ENCODE data around the gene WFIKKN1.

Gene WFIKKN1

DNA sequence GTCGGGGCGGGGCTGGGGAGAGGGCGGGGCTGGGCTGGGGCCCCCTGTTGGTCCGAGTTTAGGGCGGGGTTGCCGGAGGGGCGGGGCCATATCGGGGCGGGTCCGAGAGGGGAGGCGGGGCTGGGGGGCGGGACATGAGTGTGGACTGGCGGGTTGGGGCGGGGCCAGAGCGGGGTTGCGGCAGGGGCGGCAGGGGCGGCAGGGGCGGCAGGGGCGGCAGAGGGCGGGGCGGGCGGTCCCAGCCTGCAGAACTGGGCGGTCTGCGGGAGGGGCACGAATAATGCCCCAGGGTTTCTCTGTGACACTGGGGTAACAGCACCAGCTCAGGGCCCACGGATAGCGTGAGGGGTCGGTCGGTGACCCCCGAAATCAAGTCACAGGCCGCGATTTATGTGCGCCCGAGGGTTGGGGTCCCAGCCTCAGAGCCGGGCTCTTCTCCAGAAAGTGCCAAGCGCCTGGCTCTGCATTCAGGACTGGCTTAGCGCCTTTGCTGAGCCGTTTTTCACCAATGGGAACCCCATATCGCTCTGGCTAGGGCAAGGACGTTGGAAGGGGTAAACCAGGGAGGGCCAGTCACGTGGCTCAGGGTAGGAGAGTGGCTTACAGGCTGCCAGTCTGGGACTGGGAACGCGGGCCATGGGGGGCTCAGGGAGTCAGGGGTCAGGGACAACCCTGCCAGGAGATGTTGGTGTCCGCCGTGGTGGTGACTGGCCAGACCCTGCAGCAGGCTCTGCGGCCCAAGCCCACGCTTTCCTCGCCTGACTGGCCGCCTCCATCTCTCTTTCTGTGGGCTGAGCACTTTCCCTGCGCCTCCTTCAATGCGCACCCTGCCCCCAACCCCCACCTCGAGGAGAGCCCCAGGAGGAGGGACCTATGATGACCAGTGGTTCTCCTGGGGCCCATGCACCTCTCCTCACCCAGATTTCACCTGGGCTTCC, 6.6 kb downstream of the WFIKKN1 start:
- DNase-seq, result peak; percentile 92

DNA sequence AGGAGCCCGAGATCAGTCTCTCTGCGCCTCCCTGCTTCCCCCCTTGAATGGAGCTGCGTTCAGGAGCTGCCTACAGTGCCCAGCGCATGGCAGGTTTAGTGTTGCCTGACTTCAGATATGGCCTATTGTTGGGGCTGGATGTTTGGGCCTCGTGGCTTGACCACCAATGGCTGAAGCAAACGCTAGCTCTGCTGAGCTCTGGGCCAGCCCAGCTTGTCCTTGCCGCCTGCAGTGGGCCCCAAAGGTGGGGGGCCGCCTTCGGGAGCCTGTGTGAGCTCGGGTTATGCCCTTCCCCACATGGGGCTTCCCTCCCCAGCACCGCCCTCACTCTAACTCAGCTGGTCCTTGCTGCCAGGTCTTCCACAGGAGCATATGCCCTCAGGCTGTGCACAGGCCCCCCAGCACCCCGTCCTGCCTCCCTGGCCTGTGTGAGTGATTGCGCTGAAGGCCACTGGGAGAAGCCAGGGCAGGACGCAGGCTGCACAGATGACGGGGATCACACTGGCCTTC, 7.3 kb downstream of the WFIKKN1 start:
- DNase-seq, result no peak

DNA sequence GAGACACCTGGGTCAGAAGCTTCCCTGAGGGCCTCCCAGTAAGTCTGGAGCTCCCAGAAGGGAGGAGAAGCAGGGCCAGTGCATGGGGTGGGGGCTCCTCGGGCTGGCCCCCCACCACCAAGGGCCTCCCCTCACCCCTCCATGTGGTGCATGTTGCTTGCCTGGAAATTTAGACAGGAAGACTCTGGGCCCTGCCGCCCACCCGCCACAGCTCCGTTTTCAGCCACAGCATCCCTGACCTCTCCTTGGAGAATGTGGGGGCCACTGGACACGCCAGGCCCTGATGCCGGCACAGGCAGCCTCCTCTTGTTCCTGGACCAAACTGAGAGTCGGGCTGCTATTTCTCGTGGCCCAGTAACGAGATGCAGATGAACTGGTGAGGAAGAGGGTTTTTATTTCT, 8.1 kb downstream of the WFIKKN1 start:
- no peak for DNase-seq

DNA sequence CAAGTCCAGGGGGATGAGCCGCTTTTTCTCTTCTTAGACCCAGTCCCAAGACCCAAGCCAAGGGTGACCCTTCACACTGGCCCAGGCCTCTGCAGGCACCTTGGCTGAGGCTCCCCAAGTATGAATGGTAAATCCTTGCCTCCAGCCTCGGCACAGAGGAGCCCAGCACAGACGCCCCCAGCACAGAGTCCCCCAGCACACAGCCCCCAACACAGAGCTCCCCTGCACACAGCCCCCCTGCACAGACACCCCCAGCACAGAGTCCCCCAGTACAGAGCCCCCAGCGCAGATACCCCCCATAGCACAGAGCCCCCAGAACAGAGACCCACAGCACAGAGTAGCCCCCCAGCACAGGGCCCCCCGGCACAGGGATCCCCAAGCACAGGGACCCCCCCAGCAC, 9.8 kb downstream of the WFIKKN1 start:
- no peak for DNase-seq

DNA sequence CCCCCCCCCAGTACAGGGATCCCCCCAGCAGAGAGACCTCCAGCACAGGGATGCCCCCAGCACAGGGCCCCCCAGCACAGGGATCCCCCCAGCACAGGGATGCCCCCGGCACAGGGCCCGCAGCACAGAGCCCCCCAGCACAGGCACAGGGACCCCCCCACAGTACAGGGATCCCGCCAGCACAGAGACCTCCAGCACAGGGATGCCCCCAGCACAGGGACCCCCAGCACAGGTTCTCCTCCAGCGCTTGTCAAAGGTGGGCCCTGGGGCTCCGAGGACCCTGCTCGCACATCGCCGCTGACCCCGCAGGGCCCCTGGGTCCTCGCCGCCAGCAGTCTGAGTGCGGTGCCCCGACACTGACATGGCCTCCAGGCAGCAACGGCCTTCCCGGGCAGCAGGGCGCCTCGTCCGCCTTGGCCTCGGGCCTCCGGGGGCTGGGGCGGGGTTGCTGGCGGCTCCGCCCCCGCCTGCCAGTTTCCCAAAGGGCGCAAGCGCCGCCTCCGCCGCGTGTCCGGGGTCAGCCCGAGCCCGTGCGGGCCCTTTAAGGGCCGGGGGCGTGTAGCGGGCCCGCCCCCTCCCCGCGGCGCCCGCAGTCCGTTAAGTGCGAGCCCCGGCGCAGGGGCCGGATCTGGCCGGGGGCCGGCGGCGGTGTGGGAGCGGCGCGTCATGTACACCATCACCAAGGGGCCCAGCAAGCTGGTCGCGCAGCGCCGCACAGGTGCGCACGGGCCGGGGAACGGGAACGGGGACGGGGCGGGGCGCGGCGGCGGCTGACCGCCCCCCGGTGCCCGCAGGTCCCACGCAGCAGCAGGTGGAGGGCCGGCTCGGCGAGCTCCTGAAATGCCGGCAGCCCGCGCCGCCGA, 10.8 kb downstream of the WFIKKN1 start, which contains the start of gene MCRIP2:
MCRIP2 (plus strand) TSS at position 503 of the 863 bp plus-strand sequence; CDS start at position 667, 164 bp downstream.
- DNase-seq, result peak; percentile 48

DNA sequence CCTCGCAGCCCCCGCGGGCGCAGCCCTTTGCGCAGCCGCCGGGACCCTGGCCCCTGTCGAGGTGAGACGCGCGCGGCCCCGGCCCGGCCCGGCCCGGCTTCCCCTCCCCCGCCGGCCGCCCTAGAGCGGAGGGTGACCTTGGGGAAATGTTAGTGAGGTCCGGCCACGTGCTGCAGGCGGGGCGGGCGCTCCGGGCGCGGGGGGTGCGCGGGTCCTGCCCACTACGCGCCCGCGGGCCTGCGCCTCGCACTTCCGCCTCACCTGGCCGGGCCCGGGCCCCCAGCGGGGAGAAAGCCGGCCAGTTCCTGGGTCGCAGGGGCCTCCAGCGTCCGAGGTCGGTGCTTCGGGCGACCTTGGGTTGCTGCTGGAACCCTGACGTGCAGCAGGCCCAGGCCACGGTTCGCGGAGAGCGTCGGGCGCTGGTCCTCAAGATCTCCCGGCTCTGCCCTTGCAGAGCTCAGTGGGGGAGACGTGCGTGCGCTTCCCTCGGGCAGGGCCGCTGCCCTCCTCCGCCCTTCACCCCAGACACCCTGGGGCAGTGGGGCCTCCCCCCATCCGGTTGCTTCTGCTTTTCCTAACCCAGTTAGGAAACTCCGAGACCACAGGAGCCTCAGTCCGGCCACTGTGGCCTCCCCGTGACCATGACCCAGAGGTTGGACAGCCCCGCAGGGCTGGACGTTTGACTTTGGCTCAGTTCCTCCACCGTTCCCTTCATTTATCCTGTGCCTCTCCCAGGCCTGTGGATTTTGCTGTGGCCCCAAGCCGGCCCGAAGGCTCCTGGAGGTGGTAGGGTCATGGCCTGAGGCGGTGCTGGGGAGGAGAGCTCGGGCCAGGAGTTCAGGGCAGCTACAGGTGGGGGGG, 11.6 kb downstream of the WFIKKN1 start:
- DNase-seq, result no peak

DNA sequence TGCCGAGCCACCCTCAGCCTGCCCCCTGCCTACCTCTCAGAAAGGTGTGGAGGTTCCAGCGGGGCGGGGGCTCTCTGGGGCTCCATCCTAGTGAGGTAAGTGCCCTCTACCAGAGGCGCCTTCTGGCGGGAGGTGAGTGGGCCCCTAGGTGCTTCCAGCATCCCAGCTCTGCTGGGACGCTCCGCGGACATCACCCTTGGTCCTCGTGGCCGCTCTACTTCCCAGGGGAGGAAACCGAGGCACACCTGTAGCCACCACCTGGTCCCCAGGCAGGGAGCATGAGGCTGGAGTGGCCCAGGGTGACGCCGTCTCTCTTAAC, 12.2 kb downstream of the WFIKKN1 start:
- DNase-seq, result no peak

DNA sequence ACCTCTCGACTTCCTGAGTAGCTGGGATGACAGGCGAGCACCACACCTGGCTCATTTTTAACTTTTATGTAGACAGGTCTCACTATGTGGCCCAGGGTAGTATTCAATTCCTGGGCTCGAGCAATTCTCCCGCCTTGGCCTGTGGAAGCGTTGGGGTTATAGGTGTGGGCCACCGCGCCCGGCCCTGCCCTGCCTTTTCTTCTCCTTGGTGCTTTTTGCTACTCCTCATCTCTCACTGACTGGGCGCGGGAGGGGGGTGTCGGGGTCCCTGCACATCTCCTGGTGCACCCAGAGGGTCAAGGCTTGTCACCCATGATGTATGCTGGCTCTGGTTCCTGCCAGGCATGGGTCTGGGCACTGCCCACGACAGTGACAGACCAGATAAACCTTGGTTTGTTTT, 13.8 kb downstream of the WFIKKN1 start:
- no peak for DNase-seq

DNA sequence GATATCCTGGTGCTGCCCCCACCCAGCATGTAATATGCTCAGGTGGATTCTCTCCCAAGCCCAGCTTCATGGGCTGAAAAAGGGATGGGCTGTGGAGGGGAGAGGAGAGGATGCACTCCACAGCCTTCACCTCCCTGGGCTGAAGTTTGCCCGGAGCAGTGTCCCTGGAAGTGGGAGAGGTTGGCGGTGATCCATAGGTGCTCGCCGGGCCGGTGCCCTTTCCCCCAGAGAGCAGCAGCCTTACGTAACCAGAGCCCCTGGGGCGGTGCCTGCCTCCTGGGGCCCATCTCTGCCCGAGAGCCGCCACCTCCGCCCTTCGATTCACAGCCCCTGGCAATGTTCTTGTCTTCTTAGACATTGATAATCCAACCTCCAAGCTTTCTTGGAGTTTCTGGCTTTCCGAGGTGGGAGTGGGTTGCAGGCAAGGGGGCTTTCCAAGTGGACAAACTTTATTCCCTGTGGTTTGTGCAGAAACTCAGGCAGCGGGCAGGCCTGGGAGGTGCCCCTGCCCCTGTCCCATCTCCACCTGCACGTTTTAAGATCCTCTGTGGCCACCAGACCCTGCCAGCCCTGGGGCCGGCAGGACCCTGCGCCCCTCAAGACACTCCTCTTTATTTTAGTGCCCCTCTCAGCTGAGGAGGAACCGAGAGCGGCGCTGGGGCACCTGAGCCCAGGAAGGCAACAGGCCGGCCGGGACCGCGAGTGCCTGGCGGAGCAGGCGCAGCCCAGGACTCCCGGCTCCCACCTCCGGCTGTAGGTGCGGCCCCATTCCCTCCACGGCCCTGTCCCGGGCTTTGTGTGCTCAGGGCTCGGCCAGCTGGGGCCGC, 15.3 kb downstream of the WFIKKN1 start:
- DNase-seq, result no peak

DNA sequence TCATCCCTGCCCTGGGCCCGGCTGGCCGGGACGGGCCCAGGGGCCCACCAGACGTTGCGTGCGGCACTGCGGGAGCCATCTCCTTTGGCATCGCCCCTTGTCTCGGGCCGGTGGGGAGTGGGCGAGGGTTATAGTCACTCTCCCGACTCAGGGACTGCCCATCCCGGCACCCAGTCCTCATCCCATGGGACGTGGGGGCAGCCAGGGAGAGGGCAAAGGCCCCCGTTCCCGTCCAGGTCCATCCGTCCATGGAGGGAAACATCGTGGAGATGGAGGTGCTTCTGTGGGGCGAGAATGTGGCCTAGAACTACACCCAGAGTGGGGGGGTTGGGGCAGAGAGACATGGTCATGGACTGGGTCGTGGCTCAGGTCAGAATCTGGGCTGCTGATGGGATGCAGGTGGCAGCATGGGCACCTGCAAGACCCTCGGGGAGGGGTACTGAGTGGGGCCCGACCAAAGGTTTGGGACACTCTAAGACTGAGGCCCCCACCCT, 15.9 kb downstream of the WFIKKN1 start:
- no peak for DNase-seq

DNA sequence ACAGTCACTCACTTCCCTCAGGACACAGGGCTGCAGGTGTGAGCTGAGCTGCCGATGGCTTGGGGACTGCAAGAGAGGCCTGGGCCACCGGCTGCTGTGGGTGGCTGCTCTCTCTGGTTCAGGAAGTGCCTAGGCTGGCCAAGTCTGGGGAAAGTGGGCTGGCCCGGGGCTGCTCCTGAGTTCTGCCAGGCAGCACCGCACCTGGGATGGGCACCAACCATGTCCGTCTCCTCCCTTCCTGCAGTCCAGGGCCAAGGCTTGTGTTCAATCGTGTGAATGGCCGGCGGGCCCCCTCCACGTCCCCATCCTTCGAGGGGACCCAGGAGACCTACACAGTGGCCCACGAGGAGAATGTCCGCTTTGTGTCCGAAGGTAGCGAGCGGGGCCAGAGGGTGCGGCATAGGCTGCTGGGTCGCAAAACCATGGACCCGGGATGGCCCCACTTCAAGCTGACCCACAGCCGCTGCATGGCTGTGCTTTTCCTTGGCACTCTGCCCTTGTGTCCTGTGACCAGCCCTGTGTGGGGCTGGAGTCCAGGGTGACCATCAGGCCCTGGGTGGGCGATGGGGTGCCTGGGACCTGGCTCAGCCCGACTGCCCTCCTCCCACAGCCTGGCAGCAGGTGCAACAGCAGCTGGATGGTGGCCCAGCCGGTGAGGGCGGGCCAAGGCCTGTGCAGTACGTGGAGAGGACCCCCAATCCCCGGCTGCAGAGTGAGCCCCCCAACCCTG, 16.6 kb downstream of the WFIKKN1 start:
- DNase-seq, result no peak

DNA sequence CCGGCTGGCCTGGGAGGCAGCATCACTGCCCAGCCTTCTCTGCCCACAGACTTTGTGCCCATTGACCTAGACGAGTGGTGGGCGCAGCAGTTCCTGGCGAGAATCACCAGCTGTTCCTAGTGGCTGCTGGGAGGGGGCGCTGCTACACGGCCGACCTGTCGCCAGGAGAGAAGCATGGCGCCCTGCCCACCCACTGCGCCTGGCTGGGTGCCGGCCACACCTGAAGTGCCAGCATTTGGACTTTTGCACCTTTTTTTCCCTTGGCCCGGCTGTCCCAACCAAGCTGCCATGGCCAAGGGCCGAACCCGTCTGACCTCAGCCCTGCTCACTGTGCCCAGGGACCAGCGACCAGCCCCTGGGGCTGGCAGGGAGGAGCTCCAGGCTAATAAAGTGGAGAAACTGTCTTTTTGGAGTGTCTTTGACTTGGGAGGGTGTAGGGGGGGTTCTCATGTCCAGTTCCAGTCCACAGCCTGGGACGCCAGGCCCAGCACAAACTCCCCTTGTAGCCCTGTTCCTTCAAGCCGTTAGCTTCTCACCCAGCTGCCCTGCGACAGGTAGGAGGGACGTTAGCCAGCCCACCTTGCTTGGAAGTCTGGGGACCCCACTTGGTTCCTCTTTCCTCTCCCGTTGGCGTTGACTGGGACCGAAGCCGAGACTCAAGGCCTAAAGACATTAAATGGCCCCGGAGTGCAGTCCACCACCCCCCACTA, 17.4 kb downstream of the WFIKKN1 start:
- no peak for DNase-seq

DNA sequence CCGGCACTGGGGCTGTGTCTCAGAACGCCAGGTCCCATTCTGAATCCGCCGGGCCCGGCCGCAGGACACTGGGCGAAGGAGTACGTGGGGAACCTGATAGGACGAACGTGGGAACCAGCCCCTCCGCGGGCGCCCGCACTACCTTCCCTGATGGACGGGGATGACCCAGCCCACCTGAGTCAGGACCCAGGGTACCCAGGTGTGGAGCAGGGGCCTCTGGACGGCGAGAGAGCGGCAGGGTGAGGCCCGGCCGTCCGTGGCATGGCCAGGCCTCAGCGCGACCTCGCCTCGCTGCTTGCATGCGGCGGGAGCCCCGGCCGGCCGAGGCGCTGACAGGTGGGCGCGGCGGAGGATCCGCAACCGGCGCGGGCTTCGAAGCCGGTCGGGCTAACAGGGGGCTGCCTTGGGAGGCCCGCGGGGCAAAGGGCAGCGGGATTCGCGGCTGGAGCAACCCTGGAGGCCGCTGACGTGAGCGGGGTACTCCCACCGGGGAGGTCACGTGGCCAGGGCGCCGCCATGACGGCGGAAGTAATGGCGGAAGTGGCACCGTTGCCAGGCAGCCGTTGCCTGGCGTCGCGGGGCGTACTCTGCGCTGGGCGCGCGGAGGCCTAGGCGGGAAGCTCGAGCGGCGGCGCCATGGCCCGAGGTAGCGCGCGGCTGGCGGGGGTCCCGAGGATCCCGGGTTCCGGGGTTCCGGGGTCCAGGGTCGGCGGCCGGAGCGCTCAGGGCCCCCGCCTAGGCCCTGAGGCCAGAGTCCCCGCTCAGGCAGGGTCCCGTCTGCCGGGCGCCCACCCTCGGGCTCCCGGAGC, 18.2 kb downstream of the WFIKKN1 start, which contains the start of gene WDR90:
WDR90 (plus strand) TSS at position 585 of the 809 bp plus-strand sequence; CDS start at position 637, 52 bp downstream.
- peak; percentile 90 for DNase-seq

DNA sequence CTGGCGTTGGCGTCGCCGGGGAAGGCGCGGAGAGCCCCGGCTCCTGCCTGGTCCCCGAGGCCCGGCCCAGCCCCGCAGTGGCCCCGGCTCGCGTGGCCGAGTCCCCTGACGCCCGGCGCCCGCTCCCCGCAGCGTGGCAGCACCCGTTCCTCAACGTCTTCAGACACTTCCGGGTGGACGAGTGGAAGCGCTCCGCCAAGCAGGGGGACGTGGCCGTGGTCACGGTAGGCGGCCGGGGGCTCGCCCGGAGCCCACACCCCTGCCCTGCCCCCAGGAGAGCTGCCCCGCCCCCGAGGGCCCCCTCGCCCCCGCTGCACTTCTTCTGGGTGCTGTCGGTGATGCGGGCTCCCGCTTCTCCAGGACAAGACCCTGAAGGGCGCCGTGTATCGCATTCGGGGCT, 18.8 kb downstream of the WFIKKN1 start:
- DNase-seq, result no peak

DNA sequence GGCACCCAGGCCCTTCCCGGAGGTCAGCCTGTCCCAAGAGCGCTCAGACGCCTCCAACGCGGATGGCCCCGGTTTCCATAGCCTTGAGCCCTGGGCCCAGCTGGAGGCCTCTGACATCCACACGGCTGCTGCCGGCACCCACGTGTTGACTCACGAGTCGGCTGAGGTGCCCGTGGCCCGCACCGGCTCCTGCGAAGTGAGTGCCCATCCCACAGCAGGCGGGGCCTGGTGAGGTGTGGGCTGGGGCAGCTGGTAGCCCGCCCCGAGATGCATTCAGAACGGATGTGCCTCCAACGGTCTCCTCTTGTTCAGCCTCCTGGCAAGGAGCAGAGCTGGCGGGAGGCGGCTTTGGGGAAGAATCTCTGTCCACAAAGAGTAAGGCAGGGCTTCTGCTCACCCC, 21.1 kb downstream of the WFIKKN1 start:
- no peak for DNase-seq

DNA sequence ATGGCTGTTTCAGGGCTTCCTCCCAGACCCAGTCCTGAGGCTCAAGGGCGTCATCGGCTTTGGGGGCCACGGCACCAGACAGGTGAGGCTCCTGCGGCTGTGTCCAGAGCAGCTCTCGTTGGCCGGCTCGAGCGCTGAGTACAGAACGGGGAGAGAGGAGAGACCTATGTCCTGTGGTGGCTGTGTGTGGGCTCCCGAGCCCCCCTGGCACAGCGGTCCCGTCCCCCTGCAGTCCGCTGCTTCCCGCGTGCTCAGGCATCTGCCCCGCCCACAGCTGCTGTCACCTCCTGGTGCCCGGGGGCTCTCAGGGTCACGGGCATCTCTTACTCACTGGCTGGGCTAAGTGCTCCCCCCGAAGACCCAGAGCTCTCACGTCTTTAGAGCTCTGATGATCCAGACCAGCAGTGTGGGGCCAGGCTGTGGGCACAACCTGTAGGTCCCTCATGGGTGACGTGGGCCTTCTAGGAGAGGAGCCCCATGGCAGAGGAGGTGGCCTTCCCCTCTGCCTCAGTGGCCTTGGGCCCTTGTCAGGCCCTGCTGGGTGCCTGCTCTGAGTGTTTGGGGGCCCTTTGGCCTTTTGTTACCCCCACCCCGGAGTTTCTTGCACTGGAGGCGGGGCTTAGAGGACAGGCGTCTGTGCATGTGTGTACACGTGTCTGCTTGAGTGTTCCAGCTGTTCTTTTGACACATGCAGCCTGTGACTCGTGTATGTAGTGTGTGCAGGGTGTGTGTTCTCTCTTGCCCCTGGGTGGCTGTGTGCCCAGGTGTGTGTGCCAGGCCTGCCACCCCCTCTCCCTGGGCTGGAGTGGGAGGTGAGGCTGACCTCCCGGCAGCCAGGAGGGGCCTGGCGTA, 21.9 kb downstream of the WFIKKN1 start:
- no peak for DNase-seq

DNA sequence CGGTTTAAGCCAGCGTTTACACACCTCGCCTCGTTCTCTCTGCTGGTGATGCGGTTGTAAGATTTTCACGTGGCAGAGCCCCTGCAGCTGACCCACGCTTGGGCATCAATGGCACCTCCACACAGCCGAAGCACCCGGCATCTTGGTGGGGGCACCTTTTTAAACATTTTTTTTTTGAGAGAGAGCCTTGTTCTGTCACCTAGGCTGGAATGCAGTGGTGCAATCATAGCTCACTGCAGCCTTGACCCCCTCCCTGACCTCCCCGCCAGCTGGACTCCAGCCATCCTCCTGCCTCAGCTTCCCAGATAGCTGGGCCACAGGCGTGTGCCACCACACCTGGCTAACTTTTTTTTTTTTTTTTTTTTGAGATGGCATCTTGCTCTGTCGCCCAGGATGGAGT, 23.2 kb downstream of the WFIKKN1 start:
- no peak for DNase-seq

DNA sequence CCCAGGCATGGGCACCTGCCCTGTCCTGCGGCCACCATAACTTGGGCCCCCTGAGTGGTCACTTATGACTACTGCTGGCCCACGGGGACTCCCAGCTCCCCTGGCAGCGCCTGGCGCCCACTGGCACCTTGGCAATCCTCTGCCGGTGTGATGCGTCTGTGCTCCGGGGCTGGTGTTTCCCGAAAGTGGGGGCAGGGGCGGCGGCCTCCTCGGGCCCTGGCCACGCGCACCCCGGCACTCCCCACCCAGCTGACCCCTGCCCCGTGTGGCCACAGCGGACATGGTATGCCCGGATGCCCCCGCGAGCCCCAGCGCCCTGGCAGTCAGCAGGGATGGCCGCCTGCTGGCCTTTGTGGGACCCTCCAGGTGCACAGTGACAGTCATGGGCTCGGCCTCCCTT, 26.7 kb downstream of the WFIKKN1 start:
- DNase-seq, result no peak
